Liver (tissue), 9 donors: ENCODE results near the gene SBK1. TPM values are rescaled to one million over a fixed set of nuclear protein-coding genes. Genes with fewer than 3 reads are reported as not detected.
A peak's percentile ranks its signal among the peaks of the same experiment; 100 is the strongest.
"Not testable (repeated sequence)": the region's sequence is repeated elsewhere in the genome, so short reads cannot be mapped to it uniquely, and the experiment has no call there.

Experiments
- DNase-seq: peaks from one replicate; pipeline ENCODE4 v3.0.0-alpha.2; 2017; ENCODE audit warnings: low spot score
- H3K27ac ChIP-seq, 2 donors: one replicate each; pipeline ENCODE4 v1.7.0; 2013; ENCODE audit warnings: inconsistent platforms in 2 of 2, low read length in 2 of 2, control low read depth in 1 of 2, low read depth in 1 of 2, mild to moderate bottlenecking in 1 of 2
- H3K27me3 ChIP-seq, 4 donors: one replicate each; pipeline versions ENCODE4 v1.6.1 to v1.7.0; 2013; ENCODE audit warnings: low read length in 3 of 4, inconsistent platforms in 1 of 4, mild to moderate bottlenecking in 1 of 4, moderate library complexity in 1 of 4; ENCODE audit not compliant: control insufficient read depth in 4 of 4, insufficient read depth in 4 of 4
- H3K36me3 ChIP-seq, 4 donors: one replicate each; pipeline versions ENCODE4 v1.6.1 to v1.7.0; 2013; ENCODE audit warnings: low read length in 3 of 4, mild to moderate bottlenecking in 3 of 4, low read depth in 1 of 4, moderate library complexity in 1 of 4; ENCODE audit not compliant: control insufficient read depth in 4 of 4, insufficient read depth in 3 of 4
- H3K4me1 ChIP-seq, 4 donors: one replicate each; pipeline versions ENCODE4 v1.6.1 to v1.7.0; 2013; ENCODE audit warnings: low read length in 3 of 4, mild to moderate bottlenecking in 3 of 4, moderate library complexity in 1 of 4; ENCODE audit not compliant: control insufficient read depth in 4 of 4, insufficient read depth in 4 of 4
- H3K4me3 ChIP-seq, 3 donors: one replicate each; pipeline versions ENCODE4 v1.6.1 to v1.7.0; 2013; ENCODE audit warnings: low read length in 3 of 3, control low read depth in 1 of 3, low read depth in 1 of 3, mild to moderate bottlenecking in 1 of 3
- H3K9ac ChIP-seq, 2 donors: one replicate each; pipeline ENCODE4 v1.7.0; 2013; ENCODE audit warnings: low read length in 2 of 2, mild to moderate bottlenecking in 2 of 2, moderate library complexity in 2 of 2, control low read depth in 1 of 2, low read depth in 1 of 2
- H3K9me3 ChIP-seq, 4 donors: one replicate each; pipeline versions ENCODE4 v1.6.1 to v1.7.0; 2013; ENCODE audit warnings: low read length in 3 of 4; ENCODE audit not compliant: control insufficient read depth in 4 of 4
- EGR1 ChIP-seq, 2 donors: IDR thresholded peaks; 2 replicates each; pipeline ENCODE4 v1.6.1; 2016 to 2018; ENCODE audit warnings: antibody characterized with exemption in 2 of 2, low read depth in 2 of 2
- FOXA2 ChIP-seq: IDR thresholded peaks from 2 replicates; pipeline ENCODE4 v1.6.1; 2016; ENCODE audit warnings: antibody characterized with exemption
- GABPA ChIP-seq, 2 donors: IDR thresholded peaks in 1 of 2; conservative IDR thresholded peaks in 1 of 2; 2 replicates each; pipeline ENCODE4 v1.6.1; 2016; ENCODE audit warnings: antibody characterized with exemption in 2 of 2, mild to moderate bottlenecking in 1 of 2, moderate library complexity in 1 of 2
- HNF4A ChIP-seq, 2 donors: conservative IDR thresholded peaks; 2 replicates each; pipeline ENCODE4 v1.6.1; 2016; ENCODE audit warnings: antibody characterized with exemption in 2 of 2, mild to moderate bottlenecking in 2 of 2
- HNF4G ChIP-seq: IDR thresholded peaks from 2 replicates; pipeline ENCODE4 v1.6.1; 2016; ENCODE audit warnings: antibody characterized with exemption
- JUND ChIP-seq, 2 donors: IDR thresholded peaks; 2 replicates each; pipeline ENCODE4 v1.6.1; 2016; ENCODE audit warnings: antibody characterized with exemption in 2 of 2
- NR2F2 ChIP-seq: IDR thresholded peaks from 2 replicates; pipeline ENCODE4 v1.6.1; 2016; ENCODE audit warnings: antibody characterized with exemption
- RAD21 ChIP-seq, 2 donors: IDR thresholded peaks; 2 replicates each; pipeline ENCODE4 v1.6.1; 2016; ENCODE audit warnings: antibody characterized with exemption in 2 of 2, mild to moderate bottlenecking in 2 of 2
- RXRA ChIP-seq, 2 donors: IDR thresholded peaks; 2 replicates each; pipeline ENCODE4 v1.6.1; 2017 to 2018; ENCODE audit warnings: antibody characterized with exemption in 2 of 2, mild to moderate bottlenecking in 1 of 2
- SP1 ChIP-seq: IDR thresholded peaks from 2 replicates; pipeline ENCODE4 v1.6.1; 2018; ENCODE audit warnings: antibody characterized with exemption, mild to moderate bottlenecking
- TAF1 ChIP-seq: conservative IDR thresholded peaks from 2 replicates; pipeline ENCODE4 v1.6.1; 2016; ENCODE audit warnings: antibody characterized with exemption, mild to moderate bottlenecking
- YY1 ChIP-seq: IDR thresholded peaks from 2 replicates; pipeline ENCODE4 v1.6.1; 2016; ENCODE audit warnings: antibody characterized with exemption, mild to moderate bottlenecking
- ZBTB33 ChIP-seq: IDR thresholded peaks from 2 replicates; pipeline ENCODE4 v1.6.1; 2016; ENCODE audit warnings: antibody characterized with exemption
- WGBS: extraction: QIAGEN DNeasy Blood & Tissue Kit; methylation state at CpG from one replicate; pipeline ENCODE4 v1.1.7; 2013; 5-methylcytosine and 5-hydroxymethylcytosine counted together
- polyA plus RNA-seq, 2 donors: library from polyadenylated mRNA; stranded (reverse) in 1 of 2; unstranded in 1 of 2; fragments of 200-250 nt in 1 of 2; fragments of >200 nt in 1 of 2; fragmentation: Nextera tagmentation in 1 of 2; extraction: Ambion mirVana in 1 of 2; gene quantifications; one replicate each; pipeline versions ENCODE4 v1.2.1 to v1.2.3, GENCODE V29; 2013 to 2015
- total RNA-seq, 2 donors: library from RNA; depleted of rRNA; stranded (reverse); fragments of >200 nt; gene quantifications; one replicate each; pipeline ENCODE4 v1.2.3, GENCODE V29; 2014
- TF ChIP-seq, protein P1 (sequence below): fragments of 150-350 bp; IDR thresholded peaks from 2 replicates; pipeline ENCODE4 v1.5.1; 2017; ENCODE audit warnings: improper control_type of control experiment, low read depth, low read length; ENCODE audit not compliant: missing input control
- TF ChIP-seq, protein P2 (sequence below): IDR thresholded peaks from 2 replicates; pipeline ENCODE4 v1.6.1; 2016; ENCODE audit warnings: antibody characterized with exemption
- TF ChIP-seq, protein P3 (sequence below): IDR thresholded peaks from 2 replicates; pipeline ENCODE4 v1.6.1; 2016; ENCODE audit warnings: antibody characterized with exemption
- donor health status: healthy.
- donor health status: healthy.
- donor health status: healthy.
- donor health status: healthy.
- donor health status: healthy.

The SBK1 gene
- under 1 TPM; 0.05 to 0.08 TPM for total RNA-seq
- polyA plus RNA-seq = under 1 TPM in 1 of 2 donors, not detected in 1; 0.07 TPM

- DNase-seq = peak; percentile 54
- peaks cover 7 to 13% (median 11%) of the 10 kb centered on the region in 4 donors for H3K4me1 ChIP-seq
- TF ChIP-seq YY1 (no peak), JUND (IDR thresholded peaks at IDR 0.05) (no peak), NR2F2 (no peak), GABPA (IDR thresholded peaks at IDR 0.05 in 1 of 2, conservative IDR thresholded peaks at IDR 0.05 in 1 of 2) (no peak), HNF4G (no peak), HNF4A (conservative IDR thresholded peaks at IDR 0.05) (no peak), TAF1 (no peak), FOXA2 (no peak), ZBTB33 (no peak), RXRA (IDR thresholded peaks at IDR 0.05) (no peak), RAD21 (IDR thresholded peaks at IDR 0.05) (no peak), SP1 (no peak), EGR1 (IDR thresholded peaks at IDR 0.05; ENCODE audit: low read depth in 2 of 2) (no peak)
- TF ChIP-seq, protein P1, sequence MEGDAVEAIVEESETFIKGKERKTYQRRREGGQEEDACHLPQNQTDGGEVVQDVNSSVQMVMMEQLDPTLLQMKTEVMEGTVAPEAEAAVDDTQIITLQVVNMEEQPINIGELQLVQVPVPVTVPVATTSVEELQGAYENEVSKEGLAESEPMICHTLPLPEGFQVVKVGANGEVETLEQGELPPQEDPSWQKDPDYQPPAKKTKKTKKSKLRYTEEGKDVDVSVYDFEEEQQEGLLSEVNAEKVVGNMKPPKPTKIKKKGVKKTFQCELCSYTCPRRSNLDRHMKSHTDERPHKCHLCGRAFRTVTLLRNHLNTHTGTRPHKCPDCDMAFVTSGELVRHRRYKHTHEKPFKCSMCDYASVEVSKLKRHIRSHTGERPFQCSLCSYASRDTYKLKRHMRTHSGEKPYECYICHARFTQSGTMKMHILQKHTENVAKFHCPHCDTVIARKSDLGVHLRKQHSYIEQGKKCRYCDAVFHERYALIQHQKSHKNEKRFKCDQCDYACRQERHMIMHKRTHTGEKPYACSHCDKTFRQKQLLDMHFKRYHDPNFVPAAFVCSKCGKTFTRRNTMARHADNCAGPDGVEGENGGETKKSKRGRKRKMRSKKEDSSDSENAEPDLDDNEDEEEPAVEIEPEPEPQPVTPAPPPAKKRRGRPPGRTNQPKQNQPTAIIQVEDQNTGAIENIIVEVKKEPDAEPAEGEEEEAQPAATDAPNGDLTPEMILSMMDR = no peak
- TF ChIP-seq, protein P2, sequence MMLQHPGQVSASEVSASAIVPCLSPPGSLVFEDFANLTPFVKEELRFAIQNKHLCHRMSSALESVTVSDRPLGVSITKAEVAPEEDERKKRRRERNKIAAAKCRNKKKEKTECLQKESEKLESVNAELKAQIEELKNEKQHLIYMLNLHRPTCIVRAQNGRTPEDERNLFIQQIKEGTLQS = no peak
- TF ChIP-seq, protein P3, sequence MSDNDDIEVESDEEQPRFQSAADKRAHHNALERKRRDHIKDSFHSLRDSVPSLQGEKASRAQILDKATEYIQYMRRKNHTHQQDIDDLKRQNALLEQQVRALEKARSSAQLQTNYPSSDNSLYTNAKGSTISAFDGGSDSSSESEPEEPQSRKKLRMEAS = no peak
- H3K27me3 ChIP-seq = no peaks in the 10 kb centered on the region
- H3K4me3 ChIP-seq = peak within 1 kb of the TSS in 2 of 3 donors; percentile 55 to 62
- no peaks in the 10 kb centered on the region for H3K36me3 ChIP-seq
- H3K9me3 ChIP-seq = no peaks in the 10 kb centered on the region
- WGBS = 3% methylated on average over 88 of the region's 88 CpGs
- H3K9ac ChIP-seq = peak within 1 kb of the TSS in 1 of 2 donors; percentile 24
- H3K27ac ChIP-seq = no peak within 1 kb of the TSS
Observed at GRCh38 chr16:28291651-28292626, at the start of gene SBK1. TSS of gene SBK1 (plus strand) at chr16:28292525. CDS start at chr16:28317392, 24,867 bp downstream.

DNA sequence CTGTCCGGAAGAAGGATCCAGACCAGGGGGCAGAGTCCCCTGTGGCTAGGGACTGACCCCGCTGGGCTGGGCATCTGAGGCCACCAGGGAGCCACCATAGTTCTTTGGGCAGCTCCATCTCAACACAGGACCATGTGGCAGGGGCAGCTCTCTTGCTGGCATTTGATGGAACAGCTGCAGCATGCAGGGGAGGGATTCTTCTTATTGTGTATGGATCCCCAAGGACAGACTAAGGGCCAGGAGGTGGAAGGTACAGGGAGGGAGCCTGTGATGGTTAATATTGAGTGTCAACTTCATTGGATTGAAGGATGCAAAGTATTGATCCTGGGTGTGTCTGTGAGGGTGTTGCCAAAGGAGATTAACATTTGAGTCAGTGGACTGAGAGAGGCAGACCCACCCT lies 42.8 kb upstream of the SBK1 start:
- not testable (repeated sequence) for H3K4me3 ChIP-seq, H3K9me3 ChIP-seq, DNase-seq, H3K4me1 ChIP-seq, H3K27me3 ChIP-seq, H3K27ac ChIP-seq, H3K36me3 ChIP-seq, H3K9ac ChIP-seq
- 69% methylated on average over 2 of the region's 2 CpGs for WGBS
